Measurements from ENCODE around the gene TTC7B. TPM values are rescaled to one million over a fixed set of nuclear protein-coding genes. Genes with fewer than 3 reads are reported as not detected.

Gene TTC7B
- total and polyA plus RNA-seq, 3 experiments from 2014 or later = 1.7 to 5.8 (median 5.2) TPM

DNA sequence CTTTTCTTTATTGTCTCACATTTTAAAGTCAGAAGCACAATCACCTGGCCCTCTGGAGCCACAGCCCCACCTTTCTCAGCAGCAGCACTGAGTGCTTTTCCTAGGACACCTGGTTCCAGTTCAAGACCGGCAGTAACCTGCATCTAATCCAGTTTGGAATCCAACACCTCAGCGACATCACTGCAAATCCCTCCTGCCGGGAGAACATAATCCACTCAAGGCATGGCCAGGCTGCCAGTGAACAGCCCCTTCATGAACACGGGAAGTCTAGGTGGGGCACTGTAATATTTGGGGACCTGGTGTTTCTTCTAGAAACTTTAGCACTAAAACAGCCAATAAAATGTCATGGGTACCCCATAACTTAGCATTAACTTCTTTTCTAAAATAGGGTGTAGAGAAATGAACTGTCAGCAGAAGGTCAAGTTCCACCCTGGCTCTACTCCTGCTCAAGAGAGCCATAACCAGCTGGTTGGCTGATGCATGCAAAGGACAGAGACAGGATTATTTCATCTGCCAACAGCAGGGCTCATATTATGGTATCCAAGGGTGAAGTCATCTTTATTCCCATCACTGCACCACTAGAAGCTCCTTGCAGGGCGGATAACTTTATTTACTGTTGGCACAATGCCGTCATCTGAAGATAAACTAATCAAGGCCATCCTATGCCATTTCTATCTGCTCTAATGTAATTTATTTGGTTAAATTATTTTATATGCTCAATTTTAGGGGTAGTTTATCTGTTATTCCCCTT is 76.7 kb downstream of the TTC7B start:
- CTCF ChIA-PET = no interaction called here
- Mint-ChIP-seq H3K4me1 (no peaks in the 10 kb centered on the region), H3K9me3 (no peaks in the 10 kb centered on the region), H3K36me3 (no peaks in the 10 kb centered on the region), H3K27me3 (no peaks in the 10 kb centered on the region), H3K4me3 (no peak overlapping the region), H3K27ac (peak overlapping the region in 1 of 8 donors; percentile 66)
- no peaks in the 10 kb centered on the region for H3K27me3 ChIP-seq (ENCODE audit: insufficient read depth, low read length, poor library complexity, severe bottlenecking)
- POLR2A ChIA-PET = no interaction called here
- no peak overlapping the region for H3K4me3 ChIP-seq (ENCODE audit: low read length)
- no peaks in the 10 kb centered on the region for H3K4me1 ChIP-seq (ENCODE audit: insufficient read depth, low read length)
- no peaks in the 10 kb centered on the region for H3K9me3 ChIP-seq (ENCODE audit: low read length)
- H3K36me3 ChIP-seq (ENCODE audit: insufficient read depth, low read length) = no peaks in the 10 kb centered on the region
- DNase-seq = no peak
- H3K27ac ChIP-seq (ENCODE audit: low read depth, low read length) = no peak overlapping the region

- no peak overlapping the region for H3K4me3 Mint-ChIP-seq
- H3K27me3 ChIP-seq (ENCODE audit: insufficient read depth, low read length, poor library complexity, severe bottlenecking) = no peaks in the 10 kb centered on the region
- no peaks in the 10 kb centered on the region for H3K9me3 Mint-ChIP-seq
- H3K27me3 Mint-ChIP-seq = peaks cover 2 to 7% of the 10 kb centered on the region in 2 donors
- no peaks in the 10 kb centered on the region for H3K36me3 ChIP-seq (ENCODE audit: insufficient read depth, low read length)
- ChIA-PET CTCF (no interaction called here), POLR2A (no interaction called here)
- peaks cover 0 to 2% (median 0%) of the 10 kb centered on the region in 3 donors for H3K36me3 Mint-ChIP-seq
- DNase-seq = no peak
- no peak overlapping the region for H3K27ac ChIP-seq (ENCODE audit: low read depth, low read length)
- no peaks in the 10 kb centered on the region for H3K9me3 ChIP-seq (ENCODE audit: low read length)
- no peaks in the 10 kb centered on the region for H3K4me1 ChIP-seq (ENCODE audit: insufficient read depth, low read length)
- H3K4me1 Mint-ChIP-seq = no peaks in the 10 kb centered on the region
- H3K4me3 ChIP-seq (ENCODE audit: low read length) = no peak overlapping the region
- peak overlapping the region in 1 of 8 donors; percentile 74 for H3K27ac Mint-ChIP-seq
Observed at GRCh38 chr14:90733139-90733808, 83.0 kb downstream of the TTC7B start.

- Histone ChIP-seq H3K36me3 (ENCODE audit: insufficient read depth, low read length) (no peaks in the 10 kb centered on the region), H3K4me3 (ENCODE audit: low read length) (no peak overlapping the region), H3K4me1 (ENCODE audit: insufficient read depth, low read length) (no peaks in the 10 kb centered on the region), H3K27ac (ENCODE audit: low read depth, low read length) (no peak overlapping the region), H3K9me3 (ENCODE audit: low read length) (no peaks in the 10 kb centered on the region), H3K27me3 (ENCODE audit: insufficient read depth, low read length, poor library complexity, severe bottlenecking) (no peaks in the 10 kb centered on the region)
- no peak for DNase-seq
- Mint-ChIP-seq H3K4me1 (no peaks in the 10 kb centered on the region), H3K36me3 (peaks cover 0 to 2% (median 0%) of the 10 kb centered on the region in 3 donors), H3K9me3 (no peaks in the 10 kb centered on the region), H3K27ac (no peak overlapping the region), H3K27me3 (peaks cover 2 to 7% of the 10 kb centered on the region in 2 donors), H3K4me3 (no peak overlapping the region)
- POLR2A ChIA-PET = no interaction called here
- CTCF ChIA-PET = no interaction called here
Observed at GRCh38 chr14:90732718-90733117, 83.5 kb downstream of the TTC7B start.

- CTCF ChIA-PET = no interaction called here
- H3K9me3 Mint-ChIP-seq = no peaks in the 10 kb centered on the region
- no peaks in the 10 kb centered on the region for H3K27me3 ChIP-seq (ENCODE audit: insufficient read depth, low read length, poor library complexity, severe bottlenecking)
- DNase-seq = no peak
- no peak overlapping the region for H3K27ac ChIP-seq (ENCODE audit: low read depth, low read length)
- no peak overlapping the region for H3K4me3 ChIP-seq (ENCODE audit: low read length)
- peaks cover 0 to 2% (median 0%) of the 10 kb centered on the region in 3 donors for H3K36me3 Mint-ChIP-seq
- POLR2A ChIA-PET = no interaction called here
- peaks cover 2 to 7% of the 10 kb centered on the region in 2 donors for H3K27me3 Mint-ChIP-seq
- no peaks in the 10 kb centered on the region for H3K4me1 ChIP-seq (ENCODE audit: insufficient read depth, low read length)
- no peak overlapping the region for H3K4me3 Mint-ChIP-seq
- H3K27ac Mint-ChIP-seq = no peak overlapping the region
- no peaks in the 10 kb centered on the region for H3K9me3 ChIP-seq (ENCODE audit: low read length)
- no peaks in the 10 kb centered on the region for H3K36me3 ChIP-seq (ENCODE audit: insufficient read depth, low read length)
- H3K4me1 Mint-ChIP-seq = no peaks in the 10 kb centered on the region
Observed at GRCh38 chr14:90732139-90732538, 84.1 kb downstream of the TTC7B start.

- ChIA-PET POLR2A (no interaction called here), CTCF (no interaction called here)
- Histone ChIP-seq H3K4me1 (ENCODE audit: insufficient read depth, low read length) (no peaks in the 10 kb centered on the region), H3K9me3 (ENCODE audit: low read length) (no peaks in the 10 kb centered on the region), H3K36me3 (ENCODE audit: insufficient read depth, low read length) (no peaks in the 10 kb centered on the region), H3K27me3 (ENCODE audit: insufficient read depth, low read length, poor library complexity, severe bottlenecking) (no peaks in the 10 kb centered on the region), H3K27ac (ENCODE audit: low read depth, low read length) (no peak overlapping the region), H3K4me3 (ENCODE audit: low read length) (no peak overlapping the region)
- Mint-ChIP-seq H3K4me1 (no peaks in the 10 kb centered on the region), H3K4me3 (no peak overlapping the region), H3K36me3 (peaks cover 0 to 2% (median 0%) of the 10 kb centered on the region in 3 donors), H3K27ac (no peak overlapping the region), H3K27me3 (peaks cover 5 to 10% of the 10 kb centered on the region in 2 donors), H3K9me3 (no peaks in the 10 kb centered on the region)
- no peak for DNase-seq
Observed at GRCh38 chr14:90731487-90731886, 84.7 kb downstream of the TTC7B start.

DNA sequence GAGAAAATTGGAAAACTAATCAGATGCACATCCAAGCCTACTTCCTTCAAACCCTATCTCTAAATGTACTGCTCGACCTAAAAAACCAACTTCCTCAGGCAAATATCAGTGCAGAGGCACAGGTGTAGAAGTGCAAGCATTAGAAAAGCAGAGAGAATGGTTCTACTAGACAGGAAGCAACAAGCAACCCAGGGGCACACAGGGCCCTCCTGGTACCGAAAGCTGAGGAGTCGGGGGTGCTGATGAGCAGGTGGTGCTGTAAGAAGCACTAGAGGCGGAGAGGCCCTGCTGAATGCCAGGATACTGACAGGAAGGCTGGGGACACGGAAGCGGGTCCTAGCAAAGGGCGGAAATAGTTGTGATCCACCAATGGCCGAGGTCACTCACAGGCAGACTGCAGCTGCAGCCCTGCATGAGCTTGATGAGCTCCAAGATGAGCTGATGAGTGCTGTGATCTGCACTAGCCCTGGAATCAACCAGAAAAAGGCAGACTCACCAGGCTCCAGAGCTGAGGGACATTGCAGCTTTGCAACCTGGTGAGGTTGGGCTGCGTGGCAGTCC is 85.9 kb downstream of the TTC7B start:
- ChIA-PET POLR2A (no interaction called here), CTCF (no interaction called here)
- H3K4me3 Mint-ChIP-seq = no peak overlapping the region
- H3K9me3 Mint-ChIP-seq = no peaks in the 10 kb centered on the region
- Histone ChIP-seq H3K27ac (ENCODE audit: low read depth, low read length) (no peak overlapping the region), H3K9me3 (ENCODE audit: low read length) (no peaks in the 10 kb centered on the region), H3K27me3 (ENCODE audit: insufficient read depth, low read length, poor library complexity, severe bottlenecking) (no peaks in the 10 kb centered on the region), H3K36me3 (ENCODE audit: insufficient read depth, low read length) (no peaks in the 10 kb centered on the region), H3K4me1 (ENCODE audit: insufficient read depth, low read length) (no peaks in the 10 kb centered on the region), H3K4me3 (ENCODE audit: low read length) (no peak overlapping the region)
- DNase-seq = no peak
- H3K36me3 Mint-ChIP-seq = peaks cover 0 to 2% (median 0%) of the 10 kb centered on the region in 3 donors
- H3K4me1 Mint-ChIP-seq = no peaks in the 10 kb centered on the region
- no peak overlapping the region for H3K27ac Mint-ChIP-seq
- peaks cover 6 to 10% of the 10 kb centered on the region in 2 donors for H3K27me3 Mint-ChIP-seq

GRCh38 chr14:90728951-90729350 is 87.3 kb downstream of the TTC7B start:
- H3K4me3 Mint-ChIP-seq = no peak overlapping the region
- Histone ChIP-seq H3K27ac (ENCODE audit: low read depth, low read length) (no peak overlapping the region), H3K27me3 (ENCODE audit: insufficient read depth, low read length, poor library complexity, severe bottlenecking) (no peaks in the 10 kb centered on the region), H3K4me3 (ENCODE audit: low read length) (no peak overlapping the region), H3K9me3 (ENCODE audit: low read length) (no peaks in the 10 kb centered on the region), H3K4me1 (ENCODE audit: insufficient read depth, low read length) (no peaks in the 10 kb centered on the region), H3K36me3 (ENCODE audit: insufficient read depth, low read length) (no peaks in the 10 kb centered on the region)
- peaks cover 4 to 10% of the 10 kb centered on the region in 2 donors for H3K27me3 Mint-ChIP-seq
- H3K36me3 Mint-ChIP-seq = peaks cover 0 to 2% (median 0%) of the 10 kb centered on the region in 3 donors
- CTCF ChIA-PET = no interaction called here
- DNase-seq = no peak
- peak overlapping the region in 1 of 8 donors; percentile 1 for H3K27ac Mint-ChIP-seq
- POLR2A ChIA-PET = no interaction called here
- H3K9me3 Mint-ChIP-seq = no peaks in the 10 kb centered on the region
- no peaks in the 10 kb centered on the region for H3K4me1 Mint-ChIP-seq

GRCh38 chr14:90727082-90727481 is 89.1 kb downstream of the TTC7B start:
- Histone ChIP-seq H3K9me3 (ENCODE audit: low read length) (no peaks in the 10 kb centered on the region), H3K4me3 (ENCODE audit: low read length) (no peak overlapping the region), H3K27me3 (ENCODE audit: insufficient read depth, low read length, poor library complexity, severe bottlenecking) (no peaks in the 10 kb centered on the region), H3K4me1 (ENCODE audit: insufficient read depth, low read length) (no peaks in the 10 kb centered on the region), H3K27ac (ENCODE audit: low read depth, low read length) (no peak overlapping the region), H3K36me3 (ENCODE audit: insufficient read depth, low read length) (no peaks in the 10 kb centered on the region)
- H3K9me3 Mint-ChIP-seq = no peaks in the 10 kb centered on the region
- H3K27ac Mint-ChIP-seq = no peak overlapping the region
- ChIA-PET CTCF (no interaction called here), POLR2A (no interaction called here)
- H3K36me3 Mint-ChIP-seq = peaks cover 0 to 2% (median 0%) of the 10 kb centered on the region in 3 donors
- peaks cover 4 to 10% of the 10 kb centered on the region in 2 donors for H3K27me3 Mint-ChIP-seq
- no peaks in the 10 kb centered on the region for H3K4me1 Mint-ChIP-seq
- no peak overlapping the region for H3K4me3 Mint-ChIP-seq
- DNase-seq = no peak
